Anterior cingulate cortex (tissue), 58 donors: ENCODE data around the gene SOS1.
"Not testable (repeated sequence)": the region's sequence is repeated elsewhere in the genome, so short reads cannot be mapped to it uniquely, and the experiment has no call there.

ENCODE experiments used
- DNase-seq, 58 donors: peaks; one replicate each; lab custom pipeline; 2025; lab: John Stamatoyannopoulos, UW

SOS1 gene

DNA sequence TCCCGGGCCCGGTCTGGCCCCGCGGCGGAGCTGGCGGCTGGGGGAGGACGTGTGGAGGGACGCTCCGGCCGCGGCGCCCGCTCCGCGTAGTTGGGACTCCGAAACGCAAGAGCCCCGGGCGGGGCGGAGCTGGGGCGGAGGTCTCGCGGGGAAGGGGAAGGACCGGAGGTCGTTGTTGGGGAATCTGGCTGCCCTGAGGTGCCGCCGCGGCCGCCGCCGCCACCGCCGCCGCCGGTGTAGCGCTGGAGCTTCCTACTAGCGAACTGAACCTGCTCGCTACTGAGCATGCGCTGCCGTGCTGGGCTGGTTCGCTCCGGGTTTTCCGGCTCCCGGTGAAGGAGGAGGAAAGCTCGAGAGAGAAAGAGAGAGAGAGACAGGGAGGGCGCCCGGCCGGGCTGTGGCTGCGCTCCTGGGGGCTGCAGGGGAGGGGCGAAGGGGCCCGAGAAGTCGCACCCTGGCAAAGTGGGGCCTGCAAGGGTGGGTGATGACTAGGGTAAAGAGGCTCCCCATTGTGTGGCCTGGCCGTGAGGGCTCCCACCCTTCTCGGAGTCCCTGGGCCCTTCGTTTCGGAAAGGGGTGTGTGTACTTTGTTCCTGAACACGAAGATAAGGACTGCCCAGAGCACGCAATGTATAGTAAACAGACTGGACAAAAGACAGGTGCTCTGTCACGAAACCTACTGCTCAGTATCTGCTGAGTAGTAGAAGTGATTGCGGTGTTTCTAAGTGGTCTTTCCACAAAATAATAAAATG is at the start of gene SOS1:
Gene SOS1, minus strand, starts transcription at position 281 of the 752 bp plus-strand sequence. CDS start 629 bp downstream, outside the sequence.
- DNase-seq: peak in 57 of 58 donors; percentile 56 to 95 (median 88)

DNA sequence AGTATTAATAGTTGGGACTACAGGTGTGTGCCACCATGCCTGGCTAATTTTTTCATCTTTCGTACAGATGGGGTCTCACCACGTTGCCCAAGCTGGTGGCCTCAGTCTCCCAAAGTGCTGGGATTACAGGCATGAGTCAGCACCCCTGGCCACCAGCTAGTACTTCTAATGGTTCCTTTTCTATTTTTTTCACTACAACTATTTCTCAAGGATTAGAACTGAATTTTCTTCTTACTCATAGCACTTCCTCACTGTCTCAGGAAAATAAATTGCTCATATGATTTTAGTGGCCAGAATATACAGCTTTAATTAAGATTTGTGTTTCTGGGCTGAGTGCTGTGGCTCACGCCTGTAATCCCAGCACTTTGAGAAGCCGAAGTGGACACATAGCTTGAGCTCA is 43.2 kb upstream of the SOS1 start:
- DNase-seq: no peak

DNA sequence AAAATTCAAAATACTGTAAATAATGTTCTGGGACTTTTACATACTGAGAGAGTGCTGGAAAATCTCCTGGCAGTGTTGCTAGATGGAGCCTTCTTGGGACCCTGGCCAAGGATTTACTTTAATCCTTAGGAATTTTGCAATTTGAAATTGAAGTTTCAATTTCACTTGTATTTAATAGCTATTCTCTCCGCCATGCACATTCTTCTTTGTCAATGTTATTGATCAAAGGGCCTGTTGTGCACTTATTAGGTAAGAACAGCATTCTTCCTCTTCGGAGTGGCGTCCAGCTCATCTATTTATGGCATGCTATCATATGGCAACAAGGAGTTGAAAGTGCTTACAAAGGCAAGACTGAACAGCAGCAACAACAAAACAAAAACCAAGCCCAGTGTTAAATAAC is 40.1 kb upstream of the SOS1 start:
- DNase-seq: no peak

GRCh38 chr2:39159283-39159682 is 38.4 kb upstream of the SOS1 start:
- no peak for DNase-seq

DNA sequence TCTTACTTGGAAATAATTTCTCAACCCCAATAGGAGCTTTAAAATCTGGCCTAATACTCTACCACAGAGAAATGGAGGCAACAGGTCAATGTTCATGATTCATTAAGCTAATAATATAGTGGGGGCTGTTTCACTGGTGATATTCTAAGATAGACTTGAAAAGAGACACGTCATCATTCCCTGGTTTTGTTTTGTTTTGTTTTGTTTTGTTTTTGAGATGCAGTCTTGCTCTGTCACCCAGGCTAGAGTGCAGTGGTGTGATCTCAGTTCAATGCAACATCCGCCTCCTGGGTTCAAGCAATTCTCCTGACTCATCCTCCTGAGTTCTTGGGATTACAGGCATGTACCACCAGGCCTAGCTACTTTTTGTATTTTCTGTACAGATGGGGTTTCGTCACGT is 37.5 kb upstream of the SOS1 start:
- no peak for DNase-seq

GRCh38 chr2:39156846-39157245 is 36.0 kb upstream of the SOS1 start:
- DNase-seq: no peak

DNA sequence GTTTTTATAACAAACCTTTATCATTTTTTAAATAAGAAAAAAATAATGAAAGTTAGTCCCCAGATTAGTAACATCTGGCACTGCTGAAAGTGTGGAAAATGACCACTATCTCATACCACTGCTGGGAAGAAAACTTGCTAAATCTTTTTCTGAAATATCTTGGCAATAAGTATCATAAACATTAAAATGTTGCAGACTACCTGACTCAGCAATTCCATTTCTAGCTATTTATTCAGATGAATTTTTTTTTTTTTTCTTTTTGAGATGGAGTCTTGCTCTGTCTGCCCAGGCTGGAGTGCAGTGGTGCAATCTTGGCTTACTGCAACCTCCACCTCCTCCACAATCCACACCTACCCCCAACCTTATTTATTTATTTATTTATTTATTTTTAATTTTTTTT is 35.3 kb upstream of the SOS1 start:
- no peak for DNase-seq

DNA sequence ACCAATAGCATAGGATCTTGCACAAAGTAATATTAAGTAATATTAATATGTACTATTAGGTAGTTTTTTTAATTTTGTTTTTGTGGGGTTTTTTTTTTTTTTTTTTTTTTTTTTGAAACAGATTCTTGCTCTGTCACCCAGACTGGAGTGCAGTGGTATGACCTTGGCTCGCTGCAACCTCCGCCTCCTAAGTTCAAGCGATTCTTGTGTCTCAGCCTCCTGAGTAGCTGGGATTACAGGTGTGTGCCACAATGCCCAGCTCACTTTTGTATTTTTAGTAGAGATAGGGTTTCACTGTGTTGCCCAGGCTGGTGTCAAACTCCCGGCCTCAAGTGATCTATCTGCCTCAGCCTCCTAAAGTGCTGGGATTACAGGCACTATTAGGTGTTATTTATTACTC is 34.7 kb upstream of the SOS1 start:
- DNase-seq: not testable (repeated sequence)

DNA sequence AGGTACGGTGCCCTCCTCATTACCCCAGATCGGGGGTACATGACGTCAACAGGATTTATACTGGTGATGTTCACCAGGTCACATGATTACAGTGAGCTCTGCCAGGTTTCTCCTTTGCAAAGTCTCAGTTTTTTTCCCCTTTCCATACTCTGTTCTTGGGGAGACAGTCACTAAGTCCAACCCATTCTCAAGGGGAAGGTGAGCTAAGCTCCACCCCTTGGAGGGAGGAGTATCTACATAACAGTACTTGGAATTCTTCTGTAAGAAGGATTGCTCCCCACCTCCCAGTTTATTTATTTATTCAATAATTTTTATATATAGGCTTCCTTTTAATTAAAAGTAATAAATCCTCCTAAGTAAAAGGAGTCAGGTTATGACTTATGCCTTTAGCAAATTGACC is 34.1 kb upstream of the SOS1 start:
- DNase-seq: no peak

- DNase-seq: no peak
These were observed 32.5 kb upstream of the SOS1 start for GRCh38 chr2:39153312-39153711.

DNA sequence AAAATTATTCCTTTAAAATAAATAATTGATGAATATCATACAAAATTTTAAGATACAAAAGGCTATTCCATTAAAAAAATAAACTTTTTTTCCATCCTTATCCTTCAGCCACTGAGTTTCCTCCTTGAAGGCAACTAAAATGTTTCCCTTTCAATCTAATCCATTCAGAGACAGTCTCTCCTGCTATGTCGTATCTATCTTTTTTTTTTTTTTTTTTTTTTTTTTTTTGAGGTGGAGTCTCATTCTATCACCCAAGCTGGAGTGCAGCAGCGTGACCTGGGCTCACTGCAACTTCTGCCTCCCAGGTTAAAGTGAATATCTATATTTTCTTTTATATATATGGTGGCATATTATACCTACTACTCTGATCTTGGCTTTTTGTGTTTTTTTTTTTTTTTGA is 31.7 kb upstream of the SOS1 start:
- DNase-seq: no peak

DNA sequence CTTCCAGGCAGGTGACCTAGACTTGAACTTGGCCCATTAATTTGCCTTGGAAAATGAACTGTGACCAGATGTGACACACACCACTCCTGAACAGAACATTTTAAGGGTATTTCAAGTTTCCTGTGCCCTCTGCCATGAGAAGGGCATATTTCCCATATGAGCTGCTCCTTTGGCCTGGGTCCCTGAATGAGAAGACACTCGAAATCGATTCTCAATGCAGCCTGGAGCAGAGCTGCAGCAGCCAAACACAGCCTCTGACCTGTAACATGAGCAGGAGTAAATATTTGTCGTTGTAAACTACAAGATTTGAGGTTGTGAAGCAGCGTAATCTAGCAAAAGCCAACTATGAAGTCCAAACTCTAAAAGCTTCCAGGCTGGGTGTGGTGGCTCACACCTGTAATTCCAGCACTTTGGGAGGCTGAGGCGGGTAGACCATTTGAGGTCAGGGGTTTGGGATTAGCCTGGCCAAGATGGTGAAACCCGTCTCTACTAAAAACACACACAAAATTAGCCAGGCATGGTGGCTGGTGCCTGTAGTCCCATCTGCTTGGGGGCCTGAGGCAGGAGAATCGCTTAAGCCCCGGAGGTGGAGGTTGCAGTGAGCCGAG is 30.1 kb upstream of the SOS1 start:
- no peak for DNase-seq

GRCh38 chr2:39150102-39150562 is 29.3 kb upstream of the SOS1 start:
- DNase-seq: no peak

DNA sequence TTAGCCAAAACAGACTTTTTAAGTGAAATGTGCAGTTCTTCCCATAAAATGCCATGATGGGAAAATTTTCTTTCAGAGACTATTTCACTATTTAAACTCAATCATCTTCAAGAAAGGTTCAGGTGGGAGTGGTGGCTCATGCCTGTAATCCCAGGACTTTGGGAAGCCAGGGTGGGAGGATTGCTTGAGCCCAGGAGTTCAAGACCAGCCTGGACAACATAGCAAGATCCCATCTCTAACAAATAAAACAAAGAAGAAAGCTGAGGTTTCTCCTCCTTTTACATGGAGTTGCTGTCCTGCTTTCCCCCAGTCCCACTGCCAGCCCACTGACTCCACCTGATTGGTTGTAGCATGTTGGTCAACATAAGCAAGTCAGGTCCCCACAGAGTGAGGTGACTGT is 25.8 kb upstream of the SOS1 start:
- DNase-seq: no peak

- no peak for DNase-seq
These were observed 25.1 kb upstream of the SOS1 start for GRCh38 chr2:39145906-39146421.

- no peak for DNase-seq
These were observed 23.6 kb upstream of the SOS1 start for GRCh38 chr2:39144416-39144815.

- DNase-seq: no peak
These were observed 22.2 kb upstream of the SOS1 start for GRCh38 chr2:39142904-39143605.

- DNase-seq: no peak
These were observed 20.8 kb upstream of the SOS1 start for GRCh38 chr2:39141334-39142271.

DNA sequence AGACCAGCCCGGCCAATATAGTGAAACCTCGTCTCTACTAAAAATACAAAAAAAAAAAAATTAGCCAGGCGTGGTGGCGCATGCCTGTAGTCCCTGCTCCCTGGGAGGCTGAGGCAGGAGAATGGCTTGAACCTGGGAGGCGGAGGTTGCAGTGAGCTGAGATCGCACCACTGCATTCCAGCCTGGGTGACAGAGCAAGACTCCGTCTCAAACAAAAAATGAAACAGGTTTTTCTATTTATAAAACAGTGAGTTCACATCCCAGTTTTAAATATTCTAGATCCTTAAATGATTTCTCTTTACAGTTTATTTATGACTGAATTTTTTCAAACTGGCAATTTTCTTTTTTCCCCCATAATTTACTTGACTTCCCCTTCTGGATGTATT is 20.1 kb upstream of the SOS1 start:
- DNase-seq: not testable (repeated sequence)

- no peak for DNase-seq
These were observed 19.5 kb upstream of the SOS1 start for GRCh38 chr2:39140322-39140847.
